Measurements from ENCODE around the gene SLC45A1. TPM values are rescaled to one million over a fixed set of nuclear protein-coding genes. Genes with fewer than 3 reads are reported as not detected.

SLC45A1 gene
- polyA plus RNA-seq, 3 donors = 0.21 TPM; not detected in 2

GRCh38 chr1:8285965-8286364, 31.9 kb upstream of the SLC45A1 start:
- H3K9me3 ChIP-seq (replicated peaks in 1 of 2; ENCODE audit: control insufficient read depth in 1 of 2, insufficient read depth in 1 of 2, low read length in 2 of 2) = no peaks in the 10 kb centered on the region
- peaks cover 21% of the 10 kb centered on the region for H3K4me1 Mint-ChIP-seq

GRCh38 chr1:8293118-8293517, 24.8 kb upstream of the SLC45A1 start:
- H3K27ac Mint-ChIP-seq = no peak overlapping the region
- 86% methylated on average over 2 of the region's 6 CpGs for WGBS (ENCODE audit: insufficient coverage)

More at GRCh38 chr1:8285965-8286364, 31.9 kb upstream of the SLC45A1 start:
- intact Hi-C loops (cut with micrococcal nuclease) = loop anchor here in 1 of 2 donors (10.0 kb wide), 1 partner anchor 61 kb away; no protein-coding TSS in a partner anchor
- Histone ChIP-seq H3K9ac (ENCODE audit: insufficient read depth, low read length, poor library complexity, severe bottlenecking) (no peak overlapping the region), H2AFZ (ENCODE audit: insufficient read depth, low read depth, low read length, poor library complexity, severe bottlenecking) (no peak overlapping the region), H3K4me3 (replicated peaks in 1 of 3; ENCODE audit: low read depth in 2 of 3, low read length in 3 of 3) (no peak overlapping the region), H3K27ac (ENCODE audit: low read depth in 1 of 2, low read length in 2 of 2) (no peak overlapping the region), H3K36me3 (replicated peaks in 1 of 2; ENCODE audit: control insufficient read depth in 1 of 2, insufficient read depth in 2 of 2, low read length in 2 of 2) (no peaks in the 10 kb centered on the region), H3K27me3 (ENCODE audit: control insufficient read depth in 2 of 2, insufficient read depth in 2 of 2, low read length in 2 of 2) (no peaks in the 10 kb centered on the region), H4K20me1 (ENCODE audit: insufficient read depth, low read length) (no peaks in the 10 kb centered on the region), H3K79me2 (ENCODE audit: insufficient read depth, low read length) (no peaks in the 10 kb centered on the region), H3K4me2 (replicated peaks; ENCODE audit: extremely low read depth, low read length, poor library complexity, severe bottlenecking) (no peak overlapping the region), H3K4me1 (ENCODE audit: control insufficient read depth in 1 of 2, insufficient read depth in 2 of 2, low read length in 2 of 2) (peaks cover 12 to 20% of the 10 kb centered on the region in 2 donors)
- no peak overlapping the region for H3K27ac Mint-ChIP-seq
- H3K27me3 Mint-ChIP-seq (ENCODE audit: low read depth in 3 of 3) = peaks cover 9 to 20% (median 17%) of the 10 kb centered on the region in 3 donors
- TF ChIP-seq CTCF (IDR thresholded peaks at IDR 0.05) = no peak
- H3K4me3 Mint-ChIP-seq = no peak overlapping the region
- WGBS (ENCODE audit: insufficient coverage) = no CpG with 5 or more reads among the region's 2 CpGs
- H3K9me3 Mint-ChIP-seq = peaks cover 0 to 3% (median 0%) of the 10 kb centered on the region in 7 donors
- H3K36me3 Mint-ChIP-seq = no peaks in the 10 kb centered on the region
- no peak for DNase-seq

More at GRCh38 chr1:8293118-8293517, 24.8 kb upstream of the SLC45A1 start:
- Mint-ChIP-seq H3K27me3 (ENCODE audit: low read depth in 3 of 3) (peaks cover 0 to 3% (median 2%) of the 10 kb centered on the region in 3 donors), H3K4me3 (no peak overlapping the region), H3K4me1 (no peaks in the 10 kb centered on the region), H3K9me3 (peaks cover 0 to 4% (median 0%) of the 10 kb centered on the region in 7 donors), H3K36me3 (no peaks in the 10 kb centered on the region)
- H3K4me3 ChIP-seq (replicated peaks in 1 of 3; ENCODE audit: low read depth in 2 of 3, low read length in 3 of 3) = no peak overlapping the region
- DNase-seq = no peak
- intact Hi-C loops (cut with micrococcal nuclease) = no loop called here
- H3K27me3 ChIP-seq (ENCODE audit: control insufficient read depth in 2 of 2, insufficient read depth in 2 of 2, low read length in 2 of 2) = no peaks in the 10 kb centered on the region
- no peak for TF ChIP-seq CTCF (IDR thresholded peaks at IDR 0.05)
- no peaks in the 10 kb centered on the region for H4K20me1 ChIP-seq (ENCODE audit: insufficient read depth, low read length)
- H3K27ac ChIP-seq (ENCODE audit: low read depth in 1 of 2, low read length in 2 of 2) = no peak overlapping the region
- no peaks in the 10 kb centered on the region for H3K9me3 ChIP-seq (replicated peaks in 1 of 2; ENCODE audit: control insufficient read depth in 1 of 2, insufficient read depth in 1 of 2, low read length in 2 of 2)
- no peaks in the 10 kb centered on the region for H3K36me3 ChIP-seq (replicated peaks in 1 of 2; ENCODE audit: control insufficient read depth in 1 of 2, insufficient read depth in 2 of 2, low read length in 2 of 2)
- no peaks in the 10 kb centered on the region for H3K79me2 ChIP-seq (ENCODE audit: insufficient read depth, low read length)
- no peak overlapping the region for H2AFZ ChIP-seq (ENCODE audit: insufficient read depth, low read depth, low read length, poor library complexity, severe bottlenecking)
- H3K4me2 ChIP-seq (replicated peaks; ENCODE audit: extremely low read depth, low read length, poor library complexity, severe bottlenecking) = no peak overlapping the region
- no peak overlapping the region for H3K9ac ChIP-seq (ENCODE audit: insufficient read depth, low read length, poor library complexity, severe bottlenecking)
- H3K4me1 ChIP-seq (ENCODE audit: control insufficient read depth in 1 of 2, insufficient read depth in 2 of 2, low read length in 2 of 2) = no peaks in the 10 kb centered on the region
